ENCODE measurements around the gene CMTM8. TPM values are rescaled to one million over a fixed set of nuclear protein-coding genes. Genes with fewer than 3 reads are reported as not detected.

CMTM8 gene
- total RNA-seq, 1 donor from 2014 or later, result 9.0 TPM

GRCh38 chr3:32336113-32336498, 97.6 kb downstream of the CMTM8 start:
- Mint-ChIP-seq H3K9me3 (no peaks in the 10 kb centered on the region), H3K4me3 (peak overlapping the region; percentile 13), H3K27me3 (peaks cover 6% of the 10 kb centered on the region), H3K4me1 (ENCODE audit: unreplicated experiment) (peaks cover 33% of the 10 kb centered on the region), H3K36me3 (no peaks in the 10 kb centered on the region), H3K27ac (peak overlapping the region; percentile 70)
- TF ChIP-seq, protein P1, sequence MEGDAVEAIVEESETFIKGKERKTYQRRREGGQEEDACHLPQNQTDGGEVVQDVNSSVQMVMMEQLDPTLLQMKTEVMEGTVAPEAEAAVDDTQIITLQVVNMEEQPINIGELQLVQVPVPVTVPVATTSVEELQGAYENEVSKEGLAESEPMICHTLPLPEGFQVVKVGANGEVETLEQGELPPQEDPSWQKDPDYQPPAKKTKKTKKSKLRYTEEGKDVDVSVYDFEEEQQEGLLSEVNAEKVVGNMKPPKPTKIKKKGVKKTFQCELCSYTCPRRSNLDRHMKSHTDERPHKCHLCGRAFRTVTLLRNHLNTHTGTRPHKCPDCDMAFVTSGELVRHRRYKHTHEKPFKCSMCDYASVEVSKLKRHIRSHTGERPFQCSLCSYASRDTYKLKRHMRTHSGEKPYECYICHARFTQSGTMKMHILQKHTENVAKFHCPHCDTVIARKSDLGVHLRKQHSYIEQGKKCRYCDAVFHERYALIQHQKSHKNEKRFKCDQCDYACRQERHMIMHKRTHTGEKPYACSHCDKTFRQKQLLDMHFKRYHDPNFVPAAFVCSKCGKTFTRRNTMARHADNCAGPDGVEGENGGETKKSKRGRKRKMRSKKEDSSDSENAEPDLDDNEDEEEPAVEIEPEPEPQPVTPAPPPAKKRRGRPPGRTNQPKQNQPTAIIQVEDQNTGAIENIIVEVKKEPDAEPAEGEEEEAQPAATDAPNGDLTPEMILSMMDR (conservative IDR thresholded peaks at IDR 0.05), result no peak
- DNase-seq (ENCODE audit: extremely low spot score, unreplicated experiment), result no peak

DNA sequence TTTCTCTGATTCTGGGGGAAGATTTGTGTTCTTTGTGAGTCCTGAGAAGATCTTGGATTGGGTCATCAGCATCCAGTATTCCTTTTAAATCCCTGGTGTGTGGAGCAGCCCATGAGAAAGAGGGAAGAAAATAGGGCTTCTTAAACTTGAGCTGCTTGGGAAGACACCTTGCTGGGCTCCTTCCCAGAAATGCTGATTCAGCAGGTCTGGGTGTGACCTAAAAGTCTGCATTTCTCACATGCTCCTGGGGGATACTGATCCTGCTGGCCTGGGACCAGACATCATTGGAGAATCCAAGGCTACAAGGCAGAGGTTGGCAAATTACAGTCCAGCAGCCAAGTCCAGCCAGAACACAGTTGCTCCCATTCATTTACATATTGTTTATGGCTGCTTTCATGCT, 99.0 kb downstream of the CMTM8 start:
- TF ChIP-seq, protein P1 (conservative IDR thresholded peaks at IDR 0.05), result no peak
- no peak for DNase-seq (ENCODE audit: extremely low spot score, unreplicated experiment)
- Mint-ChIP-seq H3K4me1 (ENCODE audit: unreplicated experiment) (peaks cover 27% of the 10 kb centered on the region), H3K27ac (no peak overlapping the region), H3K4me3 (no peak overlapping the region), H3K36me3 (no peaks in the 10 kb centered on the region), H3K9me3 (no peaks in the 10 kb centered on the region), H3K27me3 (no peaks in the 10 kb centered on the region)

DNA sequence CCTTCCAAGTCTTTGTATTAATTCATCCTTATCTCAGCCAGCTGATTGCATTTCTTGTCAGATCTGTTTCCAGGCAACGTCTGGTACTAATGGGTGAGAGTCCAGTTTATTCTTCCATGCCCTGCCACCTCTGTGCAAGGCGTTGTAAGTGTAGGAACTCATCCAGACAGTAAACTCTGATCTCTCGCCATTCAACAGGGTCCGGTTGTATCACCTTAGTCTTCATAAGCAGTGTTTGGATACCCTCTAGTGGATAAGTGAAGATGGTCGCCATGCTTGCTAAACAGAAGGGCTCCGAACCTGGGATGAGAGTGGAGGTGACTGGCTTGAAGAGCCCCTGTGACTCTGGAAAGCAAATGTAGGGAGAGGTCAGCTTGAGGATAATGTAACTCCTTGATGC, 101.6 kb downstream of the CMTM8 start:
- Mint-ChIP-seq H3K27me3 (no peaks in the 10 kb centered on the region), H3K27ac (no peak overlapping the region), H3K9me3 (no peaks in the 10 kb centered on the region), H3K36me3 (no peaks in the 10 kb centered on the region), H3K4me3 (no peak overlapping the region), H3K4me1 (ENCODE audit: unreplicated experiment) (peaks cover 27% of the 10 kb centered on the region)
- TF ChIP-seq, protein P1 (conservative IDR thresholded peaks at IDR 0.05), result peak; percentile 81
- no peak for DNase-seq (ENCODE audit: extremely low spot score, unreplicated experiment)

GRCh38 chr3:32340611-32341365, 102.3 kb downstream of the CMTM8 start:
- H3K9me3 Mint-ChIP-seq, result no peaks in the 10 kb centered on the region
- H3K4me3 Mint-ChIP-seq, result no peak overlapping the region
- no peak overlapping the region for H3K27ac Mint-ChIP-seq
- TF ChIP-seq, protein P1 (conservative IDR thresholded peaks at IDR 0.05), result no peak
- peaks cover 19% of the 10 kb centered on the region for H3K4me1 Mint-ChIP-seq (ENCODE audit: unreplicated experiment)
- no peak for DNase-seq (ENCODE audit: extremely low spot score, unreplicated experiment)
- no peaks in the 10 kb centered on the region for H3K27me3 Mint-ChIP-seq
- no peaks in the 10 kb centered on the region for H3K36me3 Mint-ChIP-seq

DNA sequence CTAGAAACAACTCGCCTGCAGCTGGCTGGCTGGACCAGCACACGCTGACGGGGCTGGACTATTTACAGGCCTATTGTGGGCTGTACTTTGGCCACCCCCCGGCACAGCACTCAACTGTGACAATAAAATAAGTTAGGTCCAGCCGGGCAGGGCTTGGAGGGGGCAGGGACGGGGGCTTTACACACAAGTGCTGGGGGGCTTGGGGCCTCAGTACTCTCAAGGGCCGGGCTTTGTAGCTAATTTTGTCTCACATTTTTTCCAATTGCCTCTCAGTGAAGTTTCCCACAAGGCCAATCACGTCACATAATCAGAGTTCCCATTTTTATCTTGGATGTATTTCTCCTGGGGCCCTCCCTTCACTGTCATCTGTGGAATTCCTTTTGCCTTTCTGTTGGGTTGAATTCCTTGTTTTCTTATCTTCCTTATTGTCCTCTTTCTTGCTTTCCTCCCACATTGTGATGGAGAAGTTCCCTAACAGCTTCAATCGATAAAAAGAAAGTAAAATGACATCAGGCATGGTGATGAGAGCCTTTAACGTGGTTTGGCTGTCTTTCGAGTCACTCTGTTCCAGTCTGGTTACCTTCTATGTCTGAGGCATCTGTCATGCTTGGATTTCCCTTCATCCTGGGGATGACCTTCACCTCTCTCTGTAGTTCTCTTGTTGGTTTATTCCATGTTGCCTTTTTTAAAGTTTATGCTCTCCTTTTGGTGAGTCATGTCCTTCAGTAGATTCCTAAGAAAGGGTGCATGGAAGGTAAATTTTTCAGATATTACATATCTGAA, 109.1 kb downstream of the CMTM8 start:
- TF ChIP-seq, protein P1 (conservative IDR thresholded peaks at IDR 0.05), result no peak
- H3K4me1 Mint-ChIP-seq (ENCODE audit: unreplicated experiment), result peaks cover 10% of the 10 kb centered on the region
- no peaks in the 10 kb centered on the region for H3K27me3 Mint-ChIP-seq
- H3K4me3 Mint-ChIP-seq, result no peak overlapping the region
- no peak for DNase-seq (ENCODE audit: extremely low spot score, unreplicated experiment)
- peaks cover 4% of the 10 kb centered on the region for H3K36me3 Mint-ChIP-seq
- H3K27ac Mint-ChIP-seq, result peak overlapping the region; percentile 48
- no peaks in the 10 kb centered on the region for H3K9me3 Mint-ChIP-seq
